Left cardiac atrium (tissue), 4 donors: Measurements from ENCODE around the gene RNF141. TPM values are rescaled to one million over a fixed set of nuclear protein-coding genes. Genes with fewer than 3 reads are reported as not detected.

Experiments
- ATAC-seq, 2 donors: fragments of 200-7000 bp; cut with Tn5 transposase; one replicate each; pipeline ENCODE4 v1.9.1; 2020; ENCODE audit warnings: mild to moderate bottlenecking in 2 of 2, moderate library complexity in 2 of 2
- DNase-seq: peaks from one replicate; pipeline ENCODE4 v3.0.0-alpha.2; 2020
- intact Hi-C, 2 donors: fragments of 100-400 bp; cut with DNase I; formaldehyde crosslinking; loops; one replicate each; pipeline versions ENCODE4 v1.14.1 to v1.15.1; 2022 to 2023
- total RNA-seq, 2 donors: library from RNA; stranded (reverse); fragmentation: NEBNext Ultra II Directional; extraction: Animal tissue kit (Norgen Biotek cat#: 25700); gene quantifications; one replicate each; pipeline ENCODE4 v1.2.1, GENCODE V29; 2021
- donor health status: DM: no; HTN: yes; CAD: no.
- donor health status: DM: no; HTN: yes; CAD: no; lungs with severe emphysema.
- donor health status: DM: yes; HTN: yes; CAD: no.
- donor health status: Dilated cardiomyopathy.

Gene RNF141
- total RNA-seq, 2 donors from 2014 or later, result 34.7 to 34.8 TPM

- ATAC-seq (peak in 1 of 2 donors; percentile 50), DNase-seq (no peak)
- intact Hi-C loops, result no loop called here
Observed at GRCh38 chr11:10503777-10504480, 37.1 kb downstream of the RNF141 start.

- intact Hi-C loops, result no loop called here
- ATAC-seq (peak in 1 of 2 donors; percentile 65), DNase-seq (no peak)
Observed at GRCh38 chr11:10503221-10503620, 37.8 kb downstream of the RNF141 start.

- peak; percentile 50 to 59 for ATAC-seq
- intact Hi-C loops, result no loop called here
Observed at GRCh38 chr11:10502770-10503169, 38.2 kb downstream of the RNF141 start.

GRCh38 chr11:10502065-10502680, 38.8 kb downstream of the RNF141 start:
- intact Hi-C loops, result no loop called here
- ATAC-seq (no peak), DNase-seq (no peak)

More at GRCh38 chr11:10502770-10503169, 38.2 kb downstream of the RNF141 start:
- no peak for DNase-seq

GRCh38 chr11:10500757-10501684, 40.0 kb downstream of the RNF141 start:
- DNase-seq (no peak), ATAC-seq (no peak)
- intact Hi-C loops, result no loop called here

DNA sequence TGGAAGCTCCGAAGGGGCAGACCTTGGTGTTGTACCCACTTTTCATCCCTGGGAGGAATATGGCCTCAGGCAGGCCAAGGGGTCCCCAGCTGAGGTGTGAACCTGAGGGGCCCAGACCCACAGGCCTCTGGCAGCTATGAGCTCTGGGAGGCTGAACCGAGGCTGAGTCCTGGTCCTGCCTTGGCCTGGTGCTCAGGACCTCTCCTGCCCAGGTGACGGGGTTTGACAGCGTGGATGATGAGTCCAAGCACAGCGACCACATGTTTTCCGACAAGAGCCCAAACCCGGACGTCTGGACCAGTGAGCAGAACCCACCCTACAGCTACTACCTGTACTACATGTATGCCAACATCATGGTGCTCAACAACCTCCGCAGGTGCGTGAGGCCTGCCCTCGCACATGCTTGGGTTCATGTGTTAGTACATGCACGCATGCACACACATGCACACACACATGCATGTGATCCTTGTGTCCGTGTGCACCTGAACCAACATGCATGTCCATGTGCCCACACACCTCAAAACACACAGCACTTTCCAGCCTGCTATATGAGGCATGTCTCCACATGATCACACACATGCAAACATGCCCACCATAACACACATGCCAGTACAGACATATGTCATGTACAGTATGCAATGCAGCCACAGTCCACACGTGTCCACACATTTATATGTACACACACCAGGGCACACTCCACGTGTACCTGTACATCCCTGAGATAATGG, 40.9 kb downstream of the RNF141 start:
- ATAC-seq, result no peak
- DNase-seq, result no peak
- intact Hi-C loops, result no loop called here

- ATAC-seq, result no peak
- intact Hi-C loops, result no loop called here
- DNase-seq, result no peak
Observed at GRCh38 chr11:10499452-10499851, 41.5 kb downstream of the RNF141 start.

DNA sequence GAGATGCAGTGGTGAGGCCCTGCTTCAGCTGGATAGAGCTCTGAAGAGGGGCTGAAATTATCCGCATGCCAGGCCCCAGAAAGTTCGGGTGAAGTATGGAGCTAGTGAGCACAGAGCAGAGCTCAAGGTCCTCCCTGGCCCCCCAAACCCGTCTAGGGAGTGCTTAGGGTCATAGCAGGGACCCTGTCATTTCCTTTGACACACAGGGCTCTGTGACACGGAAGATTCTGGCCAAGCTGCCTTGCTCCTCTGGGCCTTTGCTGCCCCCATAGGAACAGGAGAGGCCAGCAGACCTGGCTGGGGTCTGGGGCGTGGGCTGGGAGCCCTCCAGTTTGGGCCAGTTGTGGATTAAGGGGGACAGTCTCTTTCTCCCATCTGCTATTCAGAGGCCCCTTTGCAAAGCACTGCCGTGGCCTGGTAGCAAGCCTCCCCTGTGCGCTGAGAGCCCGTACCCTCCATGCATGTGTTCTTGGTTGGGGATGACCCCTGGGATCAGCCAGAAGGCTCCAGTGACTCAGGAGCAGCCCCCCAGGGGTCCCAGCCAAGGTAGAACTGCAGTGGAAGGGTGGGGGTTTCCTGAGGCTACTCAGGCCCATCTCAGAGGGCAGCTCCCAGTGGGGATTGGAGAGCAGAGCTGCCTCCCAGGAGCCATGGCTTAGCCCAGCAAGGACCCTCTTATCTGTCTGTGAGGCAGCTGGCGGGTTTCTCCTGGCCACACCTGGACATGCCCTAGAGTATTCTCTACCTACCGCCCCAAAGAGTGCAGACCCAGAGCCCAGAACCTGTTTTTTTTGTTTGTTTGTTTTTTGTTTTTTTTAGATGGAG, 42.3 kb downstream of the RNF141 start:
- intact Hi-C loops, result no loop called here
- DNase-seq (no peak), ATAC-seq (no peak)

DNA sequence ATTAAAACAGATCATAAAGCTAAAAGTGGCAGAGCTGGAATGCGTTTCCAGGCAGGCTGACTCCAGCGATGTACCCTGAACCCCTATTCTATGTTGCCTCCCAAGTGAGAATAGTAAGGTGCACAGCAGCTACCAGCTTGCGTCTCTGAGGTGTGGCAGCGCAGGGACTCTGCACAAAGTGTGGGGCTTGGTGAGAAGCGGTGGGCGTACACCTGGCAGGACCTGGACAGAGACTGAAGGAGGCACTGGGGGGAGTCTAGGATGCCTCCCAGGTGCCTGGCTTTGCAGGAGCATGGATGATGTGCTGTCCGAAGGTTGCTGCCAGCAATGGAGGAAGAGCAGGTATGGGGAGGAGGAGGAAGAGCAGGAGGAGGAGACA, 43.0 kb downstream of the RNF141 start:
- DNase-seq (no peak), ATAC-seq (no peak)
- intact Hi-C loops, result no loop called here

GRCh38 chr11:10497371-10498021, 43.5 kb downstream of the RNF141 start:
- intact Hi-C loops, result no loop called here
- ATAC-seq (no peak), DNase-seq (no peak)

- DNase-seq (no peak), ATAC-seq (no peak)
- intact Hi-C loops, result no loop called here
Observed at GRCh38 chr11:10496296-10496936, 44.6 kb downstream of the RNF141 start.

DNA sequence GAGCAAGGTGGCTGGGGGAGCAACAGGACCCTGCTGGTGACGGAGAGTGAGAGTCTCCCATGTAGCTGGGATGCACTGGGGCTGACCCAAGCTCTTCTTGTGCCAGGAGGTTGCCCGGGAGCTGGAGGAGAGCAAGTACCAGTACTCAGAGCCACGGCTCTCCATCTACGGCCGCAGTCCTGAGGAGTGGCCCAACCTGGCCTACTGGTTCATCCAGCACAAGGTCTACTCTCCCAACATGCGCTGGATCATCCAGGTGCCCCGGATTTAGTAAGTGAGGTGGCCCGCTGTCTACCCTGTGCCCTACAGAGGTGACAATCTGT, 45.6 kb downstream of the RNF141 start:
- no peak for ATAC-seq
- no peak for DNase-seq
- intact Hi-C loops, result no loop called here

DNA sequence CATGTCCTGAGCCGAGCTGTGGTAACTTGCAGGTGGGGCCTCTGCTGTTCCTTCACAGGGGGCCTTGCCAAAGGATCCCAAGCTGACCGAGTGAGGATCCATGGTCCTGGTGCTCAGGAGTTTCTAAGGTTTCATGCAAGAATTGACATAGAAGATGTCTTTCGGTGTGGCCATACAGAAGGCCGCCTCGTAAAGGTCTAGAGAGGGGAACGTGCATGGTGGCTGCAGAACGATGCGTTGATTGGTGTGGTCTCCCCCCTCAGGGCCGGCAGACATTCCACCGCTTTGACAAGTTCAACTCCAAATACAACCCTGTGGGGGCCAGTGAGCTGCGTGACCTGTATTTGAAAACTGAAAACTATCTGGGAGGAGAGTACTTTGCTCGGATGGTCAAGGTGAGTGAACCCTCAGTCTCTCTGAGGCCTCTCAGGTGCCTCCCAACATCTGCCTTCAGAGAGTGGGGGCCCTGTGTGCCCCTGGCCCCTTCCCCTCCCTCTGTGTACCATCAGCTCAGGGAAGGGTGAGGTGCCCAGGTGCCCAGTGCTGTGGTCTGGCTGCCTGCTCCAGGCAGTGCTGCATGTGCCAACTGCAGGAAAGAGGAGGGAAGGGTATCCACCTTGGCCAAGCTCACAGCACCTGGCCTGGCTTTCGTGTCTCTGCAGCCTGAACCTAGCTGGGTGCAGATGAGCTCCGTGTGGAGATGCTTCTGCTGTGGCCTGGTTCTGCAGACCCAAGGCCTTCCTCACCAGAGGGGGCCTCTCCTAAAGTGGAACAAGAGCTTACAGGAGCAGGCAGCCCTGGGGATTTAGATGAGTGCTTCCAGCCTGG, 46.1 kb downstream of the RNF141 start:
- DNase-seq (no peak), ATAC-seq (no peak)
- intact Hi-C loops, result no loop called here

GRCh38 chr11:10493041-10493663, 47.8 kb downstream of the RNF141 start:
- DNase-seq (no peak), ATAC-seq (no peak)
- intact Hi-C loops, result no loop called here

DNA sequence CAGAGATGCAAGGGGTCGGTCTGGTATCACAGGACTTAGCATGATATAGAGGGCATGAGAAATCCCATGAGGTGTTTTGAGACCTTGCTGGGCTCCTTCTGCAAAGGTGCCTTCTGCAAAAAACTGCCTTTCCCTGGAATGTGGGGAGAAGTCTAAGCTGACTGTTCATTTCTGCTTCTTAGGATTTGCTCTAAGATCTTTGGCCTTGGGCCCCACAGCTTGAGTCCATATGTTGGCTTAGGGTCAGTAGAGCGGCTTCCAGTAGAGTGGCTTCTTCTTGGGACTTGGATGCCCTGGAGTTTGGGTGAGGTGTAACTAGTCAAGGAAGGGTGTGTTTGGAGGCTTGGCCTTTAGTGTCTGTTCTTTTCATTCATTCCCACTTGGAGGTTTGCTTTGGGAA, 48.9 kb downstream of the RNF141 start:
- DNase-seq (no peak), ATAC-seq (no peak)
- intact Hi-C loops, result no loop called here

- DNase-seq, result peak; percentile 79
- intact Hi-C loops, result no loop called here
- peak; percentile 84 to 95 for ATAC-seq
Observed at GRCh38 chr11:10490398-10491241, 50.4 kb downstream of the RNF141 start.
